SK-N-SH treated with all-trans-retinoic acid at 6 μM for 48 hours (cell line): Measurements from ENCODE around the gene ENAH.

ENCODE experiments used
- ARNTL ChIP-seq: fragments of 450-650 bp; formaldehyde crosslinking; IDR thresholded peaks from 2 replicates; pipeline ENCODE4 v1.5.0; 2020; ENCODE audit warnings: low read depth, mild to moderate bottlenecking, moderate library complexity, borderline replicate concordance
- BACH2 ChIP-seq: fragments of 250-450 bp; sonication (Bioruptor Pico); IDR thresholded peaks from 2 replicates; pipeline ENCODE4 v1.9.0; 2021; ENCODE audit warnings: mild to moderate bottlenecking, borderline replicate concordance
- CREB5 ChIP-seq: fragments of 250-450 bp; sonication (Bioruptor Pico); IDR thresholded peaks from 2 replicates; pipeline ENCODE4 v1.5.1; 2020; ENCODE audit warnings: low read depth, mild to moderate bottlenecking, moderate library complexity
- ESRRG ChIP-seq: fragments of 250-450 bp; sonication (Bioruptor Pico); IDR thresholded peaks from 2 replicates; pipeline ENCODE4 v1.6.1; 2021; ENCODE audit warnings: mild to moderate bottlenecking
- GLIS3 ChIP-seq: fragments of 250-450 bp; sonication (Bioruptor Pico); IDR thresholded peaks from 2 replicates; pipeline ENCODE4 v1.5.0; 2020; ENCODE audit warnings: mild to moderate bottlenecking, moderate library complexity
- RARB ChIP-seq: fragments of 250-450 bp; sonication (Bioruptor Pico); IDR thresholded peaks from 2 replicates; pipeline ENCODE4 v1.8.0; 2021; ENCODE audit warnings: mild to moderate bottlenecking, moderate library complexity
- SNAI2 ChIP-seq: fragments of 250-450 bp; sonication (Bioruptor Pico); IDR thresholded peaks from 2 replicates; pipeline ENCODE4 v1.5.0; 2020; ENCODE audit warnings: mild to moderate bottlenecking, moderate library complexity
- TOX ChIP-seq: fragments of 250-450 bp; sonication (Bioruptor Pico); IDR thresholded peaks from 2 replicates; pipeline ENCODE4 v1.8.0; 2021; ENCODE audit warnings: mild to moderate bottlenecking, moderate library complexity, borderline replicate concordance
- ZFP3 ChIP-seq: fragments of 250-450 bp; sonication (Bioruptor Pico); IDR thresholded peaks from 2 replicates; pipeline ENCODE4 v1.5.0; 2020; ENCODE audit warnings: mild to moderate bottlenecking, moderate library complexity
- ZNF565 ChIP-seq: fragments of 450-650 bp; formaldehyde crosslinking; conservative IDR thresholded peaks from 2 replicates; pipeline ENCODE4 v1.5.0; 2020; ENCODE audit warnings: low read depth, mild to moderate bottlenecking, moderate library complexity
- TF ChIP-seq, protein P1 (sequence below): fragments of 250-450 bp; sonication (Bioruptor Pico); IDR thresholded peaks from 2 replicates; pipeline ENCODE4 v1.8.0; 2020; ENCODE audit warnings: mild to moderate bottlenecking, moderate library complexity, borderline replicate concordance

DNA sequence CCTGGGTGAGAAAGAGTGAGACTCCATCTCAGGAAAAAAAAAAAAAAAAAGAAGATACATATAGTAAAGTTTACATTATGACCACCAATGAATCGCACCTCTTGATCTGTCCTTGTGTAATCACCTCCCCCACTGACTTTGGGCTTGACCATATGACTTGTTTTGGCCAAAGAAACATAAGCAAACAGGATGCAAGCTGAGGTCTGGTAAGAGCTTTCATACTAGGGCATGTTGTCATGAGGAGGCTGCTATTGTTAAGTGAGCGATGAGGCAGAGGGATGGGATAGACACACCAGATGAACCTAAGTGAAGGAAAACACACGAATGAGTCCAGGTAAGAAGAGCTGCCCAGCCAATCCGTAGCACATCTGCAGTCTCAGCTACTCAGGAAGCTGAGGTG lies 10.7 kb downstream of the ENAH start:
- TF ChIP-seq ZNF565 (CRISPR knock-in tag) = no peak
- no peak for TF ChIP-seq SNAI2 (CRISPR knock-in tag)
- TF ChIP-seq TOX = no peak
- TF ChIP-seq RARB (CRISPR knock-in tag) = no peak
- TF ChIP-seq, protein P1, sequence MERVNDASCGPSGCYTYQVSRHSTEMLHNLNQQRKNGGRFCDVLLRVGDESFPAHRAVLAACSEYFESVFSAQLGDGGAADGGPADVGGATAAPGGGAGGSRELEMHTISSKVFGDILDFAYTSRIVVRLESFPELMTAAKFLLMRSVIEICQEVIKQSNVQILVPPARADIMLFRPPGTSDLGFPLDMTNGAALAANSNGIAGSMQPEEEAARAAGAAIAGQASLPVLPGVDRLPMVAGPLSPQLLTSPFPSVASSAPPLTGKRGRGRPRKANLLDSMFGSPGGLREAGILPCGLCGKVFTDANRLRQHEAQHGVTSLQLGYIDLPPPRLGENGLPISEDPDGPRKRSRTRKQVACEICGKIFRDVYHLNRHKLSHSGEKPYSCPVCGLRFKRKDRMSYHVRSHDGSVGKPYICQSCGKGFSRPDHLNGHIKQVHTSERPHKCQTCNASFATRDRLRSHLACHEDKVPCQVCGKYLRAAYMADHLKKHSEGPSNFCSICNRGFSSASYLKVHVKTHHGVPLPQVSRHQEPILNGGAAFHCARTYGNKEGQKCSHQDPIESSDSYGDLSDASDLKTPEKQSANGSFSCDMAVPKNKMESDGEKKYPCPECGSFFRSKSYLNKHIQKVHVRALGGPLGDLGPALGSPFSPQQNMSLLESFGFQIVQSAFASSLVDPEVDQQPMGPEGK (CRISPR knock-in tag) = no peak
- no peak for TF ChIP-seq BACH2 (CRISPR knock-in tag)
- TF ChIP-seq ARNTL (CRISPR knock-in tag) = no peak
- TF ChIP-seq ESRRG (CRISPR knock-in tag) = no peak
- TF ChIP-seq CREB5 (CRISPR knock-in tag) = no peak
- no peak for TF ChIP-seq ZFP3 (CRISPR knock-in tag)
- no peak for TF ChIP-seq GLIS3 (CRISPR knock-in tag)
